NCI-H2171 treated with DMSO at 0.1 percent for 48 hours (cell line): ENCODE data around the gene AJAP1.
"Not testable (repeated sequence)": the region's sequence is repeated elsewhere in the genome, so short reads cannot be mapped to it uniquely, and the experiment has no call there.

Source experiments
- DNase-seq: peaks from one replicate; lab custom pipeline; 2025; lab: John Stamatoyannopoulos, UW

Gene AJAP1, protein sequence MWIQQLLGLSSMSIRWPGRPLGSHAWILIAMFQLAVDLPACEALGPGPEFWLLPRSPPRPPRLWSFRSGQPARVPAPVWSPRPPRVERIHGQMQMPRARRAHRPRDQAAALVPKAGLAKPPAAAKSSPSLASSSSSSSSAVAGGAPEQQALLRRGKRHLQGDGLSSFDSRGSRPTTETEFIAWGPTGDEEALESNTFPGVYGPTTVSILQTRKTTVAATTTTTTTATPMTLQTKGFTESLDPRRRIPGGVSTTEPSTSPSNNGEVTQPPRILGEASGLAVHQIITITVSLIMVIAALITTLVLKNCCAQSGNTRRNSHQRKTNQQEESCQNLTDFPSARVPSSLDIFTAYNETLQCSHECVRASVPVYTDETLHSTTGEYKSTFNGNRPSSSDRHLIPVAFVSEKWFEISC

DNA sequence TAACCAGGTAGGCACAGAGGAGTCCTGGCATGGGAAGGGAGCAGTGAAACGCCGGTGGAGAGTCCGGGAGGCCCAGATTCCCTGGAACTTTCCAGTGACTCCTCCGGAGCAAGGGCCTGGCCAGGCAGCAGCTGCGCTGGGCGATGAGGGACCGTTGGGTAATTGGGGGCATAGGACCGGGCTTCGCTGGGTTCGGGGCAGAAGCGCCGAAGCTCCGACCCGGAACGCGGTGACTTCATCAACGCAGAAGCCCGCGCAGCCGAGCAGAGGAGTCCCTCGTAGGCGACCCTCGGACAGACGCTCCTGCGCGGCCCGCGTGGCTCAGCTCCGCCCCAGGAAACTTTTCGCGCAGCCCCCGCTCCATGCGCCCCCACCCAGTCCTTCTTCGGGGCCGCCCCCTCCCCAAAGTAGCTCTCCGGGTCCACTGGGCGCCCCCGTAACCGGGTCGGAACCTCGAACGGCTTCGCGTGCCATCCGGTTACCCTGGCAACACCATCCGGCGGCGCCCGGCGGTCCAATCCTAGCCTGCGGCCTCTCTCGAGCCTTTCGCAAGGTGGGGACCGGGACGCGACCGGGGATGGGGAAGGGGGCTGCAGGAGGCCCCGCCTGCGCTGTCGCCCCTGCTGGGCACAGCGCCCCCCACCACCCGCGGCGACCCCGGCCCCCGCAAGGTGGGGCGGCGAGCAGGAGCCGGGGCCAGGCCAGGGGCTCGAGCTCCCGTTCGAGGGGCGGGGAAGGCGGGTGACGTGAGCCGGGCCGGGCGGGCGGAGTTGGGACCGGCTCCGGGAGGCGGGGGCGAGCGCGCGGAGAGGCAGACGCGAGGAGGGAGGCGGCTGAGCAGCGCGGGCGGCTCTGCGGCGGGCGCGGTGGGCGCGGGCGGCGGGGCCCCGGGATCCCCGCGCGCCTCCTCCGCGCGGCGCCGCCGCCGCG lies at the start of gene AJAP1:
Gene AJAP1, plus strand, starts transcription at position 814 of the 930 bp plus-strand sequence. CDS start 817 bp downstream, outside the sequence.
- no peak for DNase-seq

DNA sequence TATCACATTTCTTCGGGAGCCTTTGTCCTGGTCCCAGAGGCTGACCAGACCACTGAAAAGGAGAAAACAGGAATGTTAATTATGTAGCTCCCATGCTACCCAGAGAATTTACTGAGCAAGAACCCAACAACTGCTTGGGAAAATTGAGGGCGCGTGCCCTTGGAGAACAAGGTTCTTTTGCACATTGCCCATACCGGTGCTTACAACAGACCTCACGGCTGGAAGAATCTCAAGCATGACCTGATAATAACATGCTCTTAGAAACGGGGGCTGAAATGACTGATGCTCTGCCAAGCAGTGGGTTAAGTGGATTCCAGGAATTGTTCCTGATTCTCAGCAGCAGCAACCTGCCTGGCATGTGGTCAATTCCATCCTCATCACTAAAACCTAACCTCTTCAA lies 49.3 kb upstream of the AJAP1 start:
- DNase-seq: no peak

DNA sequence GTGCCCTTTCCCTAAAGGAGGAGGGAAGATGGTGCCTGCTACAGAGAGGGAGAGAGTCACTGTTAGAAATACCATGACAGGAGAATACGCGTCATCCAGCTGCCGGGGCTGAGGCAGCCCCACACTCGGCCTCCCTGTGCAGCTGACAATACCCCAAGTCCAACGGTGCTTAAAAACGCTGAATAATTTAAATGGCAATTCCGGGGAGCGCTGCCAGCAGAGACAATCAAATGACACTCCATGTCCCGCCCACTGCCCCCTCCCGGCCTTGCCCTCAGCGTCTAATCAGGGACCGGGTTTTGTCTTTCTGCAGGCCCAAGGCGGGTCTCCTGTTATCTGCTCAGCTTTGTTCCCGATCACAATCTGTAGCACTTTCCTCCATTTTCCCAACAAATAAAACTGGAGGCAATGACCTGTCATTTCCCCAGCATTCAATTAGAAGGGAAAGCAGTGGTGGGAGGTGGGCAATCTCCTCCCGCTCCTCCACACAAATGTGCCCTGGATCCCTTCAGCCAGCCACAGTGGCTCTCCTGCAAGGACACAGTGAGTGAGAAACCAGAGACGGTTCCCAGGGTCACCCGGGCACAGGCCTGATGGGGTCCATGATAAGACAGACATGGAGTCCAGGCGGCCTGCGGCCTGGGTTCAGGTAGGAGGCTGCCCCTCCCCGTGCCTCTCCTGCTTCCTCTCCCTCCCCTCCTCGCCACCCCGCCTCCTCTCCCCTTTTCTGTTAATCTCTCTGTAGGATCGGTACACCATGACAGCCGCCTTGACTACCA lies 42.7 kb upstream of the AJAP1 start:
- DNase-seq: no peak

DNA sequence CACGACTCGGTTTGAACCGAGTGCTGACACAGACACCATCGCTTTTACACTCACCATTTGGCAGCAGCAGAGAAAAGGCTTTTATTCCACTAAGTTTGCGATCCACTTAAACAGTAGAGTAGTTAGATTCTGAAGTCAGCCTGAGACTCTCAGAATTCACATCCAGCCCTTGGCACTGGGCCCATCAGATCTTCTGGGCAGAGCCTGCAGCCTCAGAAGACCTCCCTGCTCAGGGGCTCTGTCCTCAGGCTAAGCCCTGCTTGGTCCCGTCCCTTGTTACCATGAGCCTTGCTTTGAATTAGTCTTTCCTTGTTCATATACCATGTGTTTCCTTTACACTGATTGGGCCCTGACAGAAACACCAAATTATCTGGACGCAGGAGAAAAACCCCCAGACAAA lies 41.4 kb upstream of the AJAP1 start:
- DNase-seq: no peak

DNA sequence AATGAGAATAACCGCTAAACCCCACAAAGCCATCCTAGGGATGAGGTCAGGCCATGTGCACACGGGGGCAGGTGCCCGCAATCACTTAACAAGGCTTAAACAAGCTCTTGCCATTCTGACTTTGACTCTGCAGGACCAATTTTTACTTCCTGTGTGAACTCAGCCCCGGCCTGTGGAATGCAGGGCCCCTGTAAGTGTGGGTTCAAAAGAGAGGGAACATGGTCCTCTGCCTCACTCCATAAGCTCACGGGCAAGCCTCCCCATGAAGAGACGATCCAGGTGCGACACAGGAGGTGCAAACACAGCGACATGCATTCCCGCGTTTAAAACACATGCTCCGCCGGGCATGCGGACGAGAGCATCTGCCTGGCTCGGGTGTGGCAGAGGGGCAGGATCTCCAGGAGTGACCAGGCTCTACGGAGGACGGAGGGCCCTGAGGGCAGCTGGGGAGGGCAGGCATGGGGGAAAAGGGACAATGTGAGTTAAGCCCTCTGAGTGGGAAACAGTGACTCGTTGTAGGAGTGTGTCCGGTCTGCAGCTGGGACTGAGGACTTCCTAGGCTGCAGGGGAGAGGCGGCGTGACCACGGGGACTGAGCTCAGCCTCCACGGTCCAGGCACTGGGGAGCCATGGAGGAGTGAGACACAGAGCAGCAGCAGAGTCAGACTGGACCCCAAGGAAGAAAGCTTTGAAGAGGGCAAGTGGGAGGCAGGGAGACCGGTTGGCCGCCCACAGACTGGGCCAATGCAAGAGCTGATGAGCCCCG lies 40.6 kb upstream of the AJAP1 start:
- no peak for DNase-seq

DNA sequence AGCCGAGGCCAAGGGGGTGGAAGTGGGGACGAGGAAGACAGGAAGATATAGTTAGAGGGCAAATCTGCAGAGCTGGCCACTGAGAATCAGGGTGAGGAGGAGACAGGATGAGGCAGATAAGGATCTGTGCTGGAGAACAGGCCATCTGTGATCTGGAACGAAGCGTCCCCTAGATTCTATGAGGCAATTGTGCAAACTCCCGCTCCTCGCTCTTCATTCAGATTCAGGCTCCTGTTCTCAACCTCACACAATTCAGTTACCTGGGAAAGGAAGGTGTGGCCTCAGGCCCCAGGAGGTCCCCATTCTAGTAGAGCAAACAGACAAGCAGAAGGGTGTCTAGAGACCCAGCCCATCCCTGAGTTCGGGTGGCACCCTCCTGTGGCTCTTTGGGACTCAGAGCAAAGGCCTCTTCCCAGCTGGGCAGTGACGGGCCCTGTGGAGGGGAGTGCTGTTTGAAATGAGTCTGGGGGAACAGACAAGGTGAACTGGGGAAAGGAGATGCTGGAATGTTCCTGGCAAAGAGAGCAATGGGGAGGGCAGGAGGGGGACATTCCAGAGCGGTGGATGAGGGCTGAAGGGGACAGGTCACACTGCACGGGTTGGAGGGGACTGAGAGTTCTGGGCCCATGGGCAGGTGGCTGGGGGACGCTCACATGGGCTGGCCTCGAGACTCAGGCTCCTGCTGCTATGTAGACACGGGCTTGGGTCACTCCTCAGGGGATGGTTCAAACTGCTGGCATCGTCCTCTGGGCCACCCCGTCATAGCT lies 39.9 kb upstream of the AJAP1 start:
- DNase-seq: no peak

DNA sequence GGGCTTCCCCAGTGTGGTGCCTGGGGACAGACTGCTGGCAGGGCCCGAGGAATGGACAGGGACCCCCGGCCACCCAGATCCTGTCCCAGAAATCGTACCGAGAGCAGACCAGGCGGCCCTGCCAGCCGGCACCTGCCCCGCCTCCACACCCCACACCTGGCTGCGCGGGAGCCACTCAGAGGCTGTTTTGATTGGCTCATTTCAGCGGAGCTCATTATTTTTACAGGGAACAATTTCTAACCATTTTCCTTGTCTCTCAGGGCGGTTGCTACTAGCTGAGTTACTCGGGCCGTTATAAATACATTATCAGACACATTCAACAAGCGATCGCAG lies 39.3 kb upstream of the AJAP1 start:
- DNase-seq: no peak

DNA sequence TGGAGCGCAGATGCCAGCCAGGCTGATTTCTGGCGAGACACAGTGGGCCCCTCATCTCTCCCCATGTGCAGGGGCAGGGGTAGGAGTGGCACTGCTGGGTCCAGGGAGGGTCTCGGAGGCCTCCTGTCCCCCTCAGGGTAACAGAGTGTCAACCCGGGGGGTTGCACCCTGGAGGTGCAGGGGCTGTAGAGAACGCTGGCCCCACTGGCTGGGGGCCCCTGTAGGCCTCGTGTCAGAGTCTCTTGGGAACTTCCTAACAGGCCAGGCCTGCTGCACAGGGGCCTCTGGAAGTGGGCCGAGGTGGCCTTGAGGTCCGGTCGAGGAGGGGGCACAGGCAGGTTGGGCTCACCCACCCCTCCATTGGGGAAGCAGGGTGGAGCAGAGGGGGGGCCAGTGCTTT lies 38.9 kb upstream of the AJAP1 start:
- no peak for DNase-seq

DNA sequence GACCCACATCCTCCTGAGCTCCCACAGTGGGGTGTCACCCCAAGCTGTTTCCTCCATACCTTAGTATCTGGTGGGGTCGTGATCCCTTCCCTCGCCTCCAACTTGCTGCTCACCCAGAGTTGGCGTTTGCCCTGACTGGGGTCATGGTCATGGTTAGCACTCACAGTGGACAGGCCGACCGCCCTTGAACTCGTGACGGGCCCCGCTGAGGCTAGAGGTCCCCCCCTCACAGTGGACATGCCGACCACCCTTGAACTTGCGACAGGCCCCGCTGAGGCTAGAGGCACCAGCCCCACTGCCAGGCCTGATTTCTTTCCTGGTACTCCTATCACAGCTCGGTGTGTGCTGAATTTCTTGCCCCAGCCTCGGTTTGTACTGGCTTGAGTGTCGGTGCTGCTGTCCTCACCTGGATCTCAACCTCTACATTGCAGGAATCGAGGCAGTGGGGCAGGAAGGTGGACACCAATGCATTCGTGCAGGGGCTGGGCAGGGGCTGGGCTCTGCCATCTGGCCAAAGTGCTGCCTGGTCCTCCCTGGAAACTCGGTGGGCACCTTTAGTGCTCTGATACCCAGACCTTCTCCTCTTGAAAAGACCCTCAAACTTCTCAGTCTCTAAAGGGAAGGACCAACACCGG lies 37.5 kb upstream of the AJAP1 start:
- DNase-seq: no peak

DNA sequence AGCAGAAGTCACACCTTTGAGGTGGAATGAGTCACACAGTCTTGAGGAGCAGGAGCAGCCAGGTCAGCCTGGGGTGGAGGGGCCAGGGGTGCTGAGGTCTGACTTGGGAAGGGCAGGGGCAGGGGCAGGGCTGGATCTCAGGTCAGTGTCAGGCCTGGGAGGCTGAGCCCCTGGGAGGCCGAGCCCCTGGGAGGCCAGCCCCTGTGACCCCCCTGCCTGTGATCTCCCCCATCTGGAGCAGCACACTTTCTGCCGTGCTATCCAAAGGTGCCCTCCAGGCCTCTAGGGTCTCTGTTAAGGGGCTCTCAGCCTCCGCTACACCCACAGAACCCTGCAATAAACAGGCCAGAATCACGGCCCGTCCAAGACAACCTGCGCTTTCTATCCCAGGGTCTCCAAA lies 36.9 kb upstream of the AJAP1 start:
- no peak for DNase-seq

DNA sequence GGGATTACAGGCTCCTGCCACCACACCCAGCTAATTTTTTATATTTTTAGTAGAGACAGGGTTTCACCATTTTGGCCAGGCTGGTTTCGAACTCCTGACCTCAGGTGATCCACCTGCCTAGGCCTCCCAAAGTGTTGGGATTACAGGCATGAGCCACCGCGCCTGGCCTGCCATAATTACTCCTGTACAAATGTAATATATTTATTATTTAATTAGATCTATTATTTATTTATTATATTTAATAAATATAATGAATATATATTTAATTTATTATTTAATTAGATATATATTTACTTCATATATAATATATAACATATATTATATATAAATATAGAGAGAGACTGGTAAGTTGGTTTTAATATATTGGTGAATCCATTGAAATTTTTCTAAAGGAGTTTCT lies 35.6 kb upstream of the AJAP1 start:
- not testable (repeated sequence) for DNase-seq

DNA sequence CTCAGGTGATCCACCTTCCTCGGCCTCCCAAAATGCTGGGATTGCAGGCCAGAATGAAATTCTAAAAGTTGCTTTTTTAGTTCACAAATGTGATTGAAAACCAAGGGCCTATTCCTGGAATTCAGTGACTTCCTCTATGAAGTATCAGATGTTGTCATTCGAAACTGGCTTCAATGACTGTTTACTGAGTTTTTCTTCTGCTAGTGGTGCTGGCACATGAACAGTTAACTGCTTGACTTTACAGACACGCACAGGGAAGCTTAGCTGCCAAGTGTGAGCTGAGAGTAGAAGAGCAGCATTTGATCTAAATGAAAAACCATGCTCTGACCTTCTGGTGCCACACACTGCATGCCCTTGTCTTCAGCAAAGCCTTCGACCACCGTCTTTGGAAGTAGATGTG lies 32.8 kb upstream of the AJAP1 start:
- DNase-seq: no peak

DNA sequence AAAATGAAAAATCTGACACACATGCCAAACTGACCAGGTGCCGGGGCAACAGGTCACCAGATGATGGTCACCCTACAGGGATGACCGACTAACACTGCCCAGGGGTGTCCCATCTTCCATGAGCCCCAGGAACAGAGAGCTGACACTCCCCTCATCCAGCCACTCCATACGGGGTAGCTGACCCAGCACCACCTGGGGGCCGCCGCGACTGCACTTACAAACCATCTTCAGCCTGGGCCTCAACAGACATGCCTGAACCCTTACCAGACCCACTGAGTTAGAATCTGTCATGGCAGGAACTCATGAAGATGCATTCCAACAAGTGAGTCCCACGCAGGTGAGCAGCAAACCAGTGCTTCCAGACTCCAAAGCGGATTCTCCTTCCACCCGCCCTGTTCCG lies 31.6 kb upstream of the AJAP1 start:
- no peak for DNase-seq

DNA sequence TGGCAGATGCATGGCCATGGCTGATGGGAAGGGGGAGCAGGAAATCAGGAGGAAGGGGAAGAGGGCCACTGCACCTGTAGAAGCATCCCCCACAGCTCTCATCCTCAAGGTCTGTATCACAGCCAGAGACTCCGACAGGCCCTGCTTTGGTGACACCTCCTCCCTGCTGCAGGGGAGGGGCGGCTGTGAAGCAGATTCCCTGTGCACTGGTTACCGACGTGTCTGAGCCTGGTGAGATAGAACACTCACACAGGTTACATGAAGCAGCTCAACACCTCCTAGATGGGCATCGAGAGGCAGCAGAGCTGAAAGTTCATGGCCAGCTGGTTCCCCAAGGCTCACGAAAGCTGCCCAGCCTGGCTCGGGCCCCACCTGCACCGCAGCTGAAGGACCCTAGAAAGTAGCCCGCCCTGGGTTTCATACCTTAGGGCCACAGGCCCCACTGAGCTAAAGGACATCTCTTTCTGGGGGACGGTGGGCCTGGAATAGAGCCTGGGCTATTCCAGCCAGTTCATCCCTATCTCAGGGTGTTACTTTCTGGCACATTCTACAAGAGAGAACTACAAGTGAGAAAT lies 30.2 kb upstream of the AJAP1 start:
- no peak for DNase-seq

DNA sequence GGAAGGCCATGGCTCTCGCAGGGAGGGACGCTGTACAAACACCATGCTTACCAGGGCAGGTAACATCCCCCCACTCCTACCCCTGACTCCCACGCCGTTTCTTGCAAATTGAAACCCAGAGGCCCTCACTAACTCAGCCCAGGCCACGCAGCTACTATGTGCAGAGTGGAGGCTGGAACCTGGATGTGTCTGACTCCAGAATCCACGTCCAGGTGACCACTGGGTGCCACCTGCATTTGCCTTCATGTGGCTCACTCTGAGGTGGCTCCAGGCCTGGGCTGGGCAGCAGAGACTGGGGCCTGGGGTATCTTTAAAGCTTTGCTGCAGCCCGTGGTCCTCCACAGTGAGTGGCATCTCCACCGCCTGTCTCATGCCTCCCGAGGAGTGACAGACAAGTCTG lies 29.6 kb upstream of the AJAP1 start:
- no peak for DNase-seq

DNA sequence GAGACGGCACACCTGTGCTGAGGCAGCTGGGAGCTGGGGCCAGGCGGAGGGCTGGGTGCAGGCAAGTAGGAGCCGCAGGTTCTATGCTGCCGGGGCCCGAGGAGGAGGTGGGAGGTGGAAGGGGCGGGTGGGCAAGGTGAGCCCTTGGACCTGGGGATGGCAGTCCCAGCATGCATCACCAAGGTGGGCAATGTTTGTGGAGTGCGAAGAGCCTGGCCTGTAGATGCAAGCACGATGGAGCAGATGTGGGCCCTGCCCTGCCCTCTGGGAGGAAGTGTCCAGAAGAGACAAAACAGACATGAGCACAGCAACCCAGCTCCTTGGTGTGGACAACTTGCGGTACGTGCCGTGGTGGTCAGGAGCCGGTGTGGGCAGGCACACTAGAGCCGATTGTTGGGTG lies 28.3 kb upstream of the AJAP1 start:
- no peak for DNase-seq

DNA sequence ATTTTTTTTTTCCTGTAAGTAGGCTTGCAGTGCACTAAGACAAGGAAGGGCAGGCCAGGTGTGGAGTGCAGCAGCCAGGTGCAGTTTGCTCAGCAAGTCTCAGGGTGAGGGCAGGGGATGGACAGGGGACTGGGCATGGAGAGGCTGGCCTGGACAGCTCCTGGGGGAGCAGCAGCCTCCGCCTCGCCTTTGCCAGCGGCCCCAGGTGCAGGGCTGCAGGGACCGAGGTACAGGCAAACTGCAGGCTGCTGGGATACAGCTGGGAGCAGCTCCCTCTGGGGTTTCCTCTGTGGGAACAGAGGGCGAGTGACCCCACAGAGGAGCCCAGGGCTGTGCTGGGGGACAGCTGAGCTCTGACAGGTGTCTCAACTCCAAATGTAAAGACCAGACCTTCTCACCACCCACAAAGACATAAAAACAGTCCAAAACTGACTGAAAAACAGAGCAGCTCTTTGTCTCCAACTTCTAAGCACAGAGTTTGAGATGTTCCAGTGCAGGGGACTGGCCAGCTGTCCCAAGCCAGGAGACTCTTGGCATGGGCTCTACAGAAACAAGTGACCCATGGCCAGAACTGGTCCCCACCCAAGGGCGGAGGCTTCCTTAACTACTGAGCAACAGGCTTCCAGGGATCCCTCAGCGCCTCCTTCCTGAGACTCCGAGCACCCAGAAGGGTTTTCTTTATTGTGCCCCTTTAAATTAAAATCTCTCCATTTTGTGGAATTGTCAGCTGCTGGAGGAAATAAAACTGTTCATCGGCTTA lies 27.7 kb upstream of the AJAP1 start:
- DNase-seq: no peak

DNA sequence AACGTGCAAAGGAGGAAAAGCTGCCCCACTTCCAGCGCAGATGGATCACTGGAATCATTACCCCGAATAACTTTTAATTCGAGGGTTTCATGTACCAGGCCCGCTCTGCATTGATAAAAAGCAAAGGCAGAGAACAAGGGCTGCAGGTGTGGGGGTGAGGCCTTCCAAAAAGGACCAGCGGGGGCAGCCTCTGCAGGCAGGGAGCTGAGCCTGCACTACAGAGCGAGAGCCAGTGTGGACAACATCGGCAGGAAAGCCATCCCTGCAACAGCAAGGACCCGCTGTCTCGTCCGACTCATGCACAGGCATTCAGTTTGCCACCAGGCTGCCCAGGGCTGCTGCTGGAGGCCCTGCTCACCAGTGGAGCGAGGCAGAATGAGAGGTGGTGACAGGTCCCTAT lies 27.1 kb upstream of the AJAP1 start:
- no peak for DNase-seq

DNA sequence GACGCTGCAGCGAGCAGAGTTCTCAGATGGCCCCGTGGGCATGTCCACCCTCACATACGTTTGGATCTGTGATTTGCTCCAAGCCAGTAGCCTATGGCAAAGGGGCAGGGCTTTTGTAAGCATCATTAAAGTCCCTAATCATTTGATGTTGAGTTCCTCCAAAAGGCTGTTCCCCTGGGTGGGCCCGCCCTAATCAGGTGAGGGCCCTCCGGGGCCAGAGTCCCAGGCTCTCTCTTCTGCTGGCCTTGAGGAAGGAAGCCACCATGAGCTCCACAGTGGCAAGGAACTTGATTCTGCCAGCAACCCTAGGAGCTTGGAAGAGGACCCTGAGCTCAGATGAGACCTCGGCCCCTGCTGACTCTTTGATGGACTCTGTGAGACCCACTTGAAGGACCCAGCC lies 25.4 kb upstream of the AJAP1 start:
- no peak for DNase-seq
